SKM-1 (cell line): ENCODE measurements around the gene CSNK1A1L.
"Not testable (repeated sequence)": the region's sequence is repeated elsewhere in the genome, so short reads cannot be mapped to it uniquely, and the experiment has no call there.

Experiments used
- DNase-seq: peaks from one replicate; lab custom pipeline; 2025; ENCODE audit not compliant: unreplicated experiment; lab: John Stamatoyannopoulos, UW

CSNK1A1L gene

GRCh38 chr13:37065890-37066526, 39.5 kb downstream of the CSNK1A1L start:
- DNase-seq = no peak

GRCh38 chr13:37059848-37060192, 45.6 kb downstream of the CSNK1A1L start:
- DNase-seq = no peak

GRCh38 chr13:37058910-37059847, 46.3 kb downstream of the CSNK1A1L start, which contains the start of gene SUPT20H:
Gene SUPT20H, minus strand, starts transcription at chr13:37059688. Its CDS starts 8,198 bp downstream, at chr13:37051490.
- DNase-seq = peak; percentile 87

- DNase-seq = not testable (repeated sequence)
Measured at GRCh38 chr13:37056228-37056627, 49.2 kb downstream of the CSNK1A1L start.
